Measurements from ENCODE around the gene SOX5.

DNA sequence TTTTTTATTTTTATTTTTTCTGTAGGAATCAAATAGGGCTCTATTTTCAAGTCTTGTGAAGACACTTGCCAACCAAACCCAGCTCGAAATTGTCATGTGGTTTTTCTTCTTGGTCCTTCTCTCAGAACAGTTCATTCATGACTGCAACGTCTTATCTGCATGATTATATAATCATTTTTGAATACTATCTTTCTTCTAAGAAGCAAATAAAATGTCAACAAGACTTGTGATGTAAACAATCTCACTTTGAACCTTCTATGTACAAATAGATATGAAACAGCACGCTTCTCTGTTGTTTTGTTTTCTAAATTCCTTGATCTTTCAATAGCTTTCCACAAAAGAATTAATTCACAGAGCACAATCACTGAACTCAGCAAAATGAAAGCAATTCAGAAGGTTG lies 320.7 kb downstream of the SOX5 start:
- TF ChIP-seq, protein P1, sequence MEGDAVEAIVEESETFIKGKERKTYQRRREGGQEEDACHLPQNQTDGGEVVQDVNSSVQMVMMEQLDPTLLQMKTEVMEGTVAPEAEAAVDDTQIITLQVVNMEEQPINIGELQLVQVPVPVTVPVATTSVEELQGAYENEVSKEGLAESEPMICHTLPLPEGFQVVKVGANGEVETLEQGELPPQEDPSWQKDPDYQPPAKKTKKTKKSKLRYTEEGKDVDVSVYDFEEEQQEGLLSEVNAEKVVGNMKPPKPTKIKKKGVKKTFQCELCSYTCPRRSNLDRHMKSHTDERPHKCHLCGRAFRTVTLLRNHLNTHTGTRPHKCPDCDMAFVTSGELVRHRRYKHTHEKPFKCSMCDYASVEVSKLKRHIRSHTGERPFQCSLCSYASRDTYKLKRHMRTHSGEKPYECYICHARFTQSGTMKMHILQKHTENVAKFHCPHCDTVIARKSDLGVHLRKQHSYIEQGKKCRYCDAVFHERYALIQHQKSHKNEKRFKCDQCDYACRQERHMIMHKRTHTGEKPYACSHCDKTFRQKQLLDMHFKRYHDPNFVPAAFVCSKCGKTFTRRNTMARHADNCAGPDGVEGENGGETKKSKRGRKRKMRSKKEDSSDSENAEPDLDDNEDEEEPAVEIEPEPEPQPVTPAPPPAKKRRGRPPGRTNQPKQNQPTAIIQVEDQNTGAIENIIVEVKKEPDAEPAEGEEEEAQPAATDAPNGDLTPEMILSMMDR (IDR thresholded peaks at IDR 0.05; ENCODE audit: poor library complexity), result no peak
- TF ChIP-seq EZH2 (IDR thresholded peaks at IDR 0.05; ENCODE audit: borderline replicate concordance) (no peak), EZH2phosphoT487 (IDR thresholded peaks at IDR 0.05; ENCODE audit: low read depth, severe bottlenecking, unreplicated experiment) (no peak)

Measured in hepatocyte (in vitro differentiated cells).